Measurements from ENCODE around the gene GSG1.

DNA sequence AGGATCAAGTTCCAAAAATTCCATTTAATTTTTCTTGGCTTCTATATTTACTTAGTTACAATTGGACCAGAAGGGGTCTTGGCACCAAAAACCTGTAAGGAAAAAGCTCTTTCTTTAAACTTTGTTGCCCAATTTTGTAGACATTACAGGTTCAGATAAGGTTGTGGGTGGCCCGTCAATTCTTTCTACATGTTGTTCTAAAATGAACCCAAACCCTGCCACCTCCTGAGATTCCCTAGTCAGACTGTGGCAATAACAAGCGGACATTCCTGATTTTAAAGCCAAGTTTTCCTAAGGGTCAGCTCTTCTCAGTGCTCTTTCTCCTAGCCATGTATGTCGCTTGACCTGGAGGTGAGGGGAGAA lies 45.0 kb upstream of the GSG1 start:
- TF ChIP-seq, protein P1, sequence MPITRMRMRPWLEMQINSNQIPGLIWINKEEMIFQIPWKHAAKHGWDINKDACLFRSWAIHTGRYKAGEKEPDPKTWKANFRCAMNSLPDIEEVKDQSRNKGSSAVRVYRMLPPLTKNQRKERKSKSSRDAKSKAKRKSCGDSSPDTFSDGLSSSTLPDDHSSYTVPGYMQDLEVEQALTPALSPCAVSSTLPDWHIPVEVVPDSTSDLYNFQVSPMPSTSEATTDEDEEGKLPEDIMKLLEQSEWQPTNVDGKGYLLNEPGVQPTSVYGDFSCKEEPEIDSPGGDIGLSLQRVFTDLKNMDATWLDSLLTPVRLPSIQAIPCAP (CRISPR knock-in tag; IDR thresholded peaks at IDR 0.05) = no peak
- TF ChIP-seq, protein P2, sequence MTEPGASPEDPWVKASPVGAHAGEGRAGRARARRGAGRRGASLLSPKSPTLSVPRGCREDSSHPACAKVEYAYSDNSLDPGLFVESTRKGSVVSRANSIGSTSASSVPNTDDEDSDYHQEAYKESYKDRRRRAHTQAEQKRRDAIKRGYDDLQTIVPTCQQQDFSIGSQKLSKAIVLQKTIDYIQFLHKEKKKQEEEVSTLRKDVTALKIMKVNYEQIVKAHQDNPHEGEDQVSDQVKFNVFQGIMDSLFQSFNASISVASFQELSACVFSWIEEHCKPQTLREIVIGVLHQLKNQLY (CRISPR knock-in tag; IDR thresholded peaks at IDR 0.05) = no peak
- TF ChIP-seq CREB1 (CRISPR knock-in tag; IDR thresholded peaks at IDR 0.05) = no peak
- no peak for TF ChIP-seq CREM (CRISPR knock-in tag; IDR thresholded peaks at IDR 0.05)
- TF ChIP-seq, protein P3, sequence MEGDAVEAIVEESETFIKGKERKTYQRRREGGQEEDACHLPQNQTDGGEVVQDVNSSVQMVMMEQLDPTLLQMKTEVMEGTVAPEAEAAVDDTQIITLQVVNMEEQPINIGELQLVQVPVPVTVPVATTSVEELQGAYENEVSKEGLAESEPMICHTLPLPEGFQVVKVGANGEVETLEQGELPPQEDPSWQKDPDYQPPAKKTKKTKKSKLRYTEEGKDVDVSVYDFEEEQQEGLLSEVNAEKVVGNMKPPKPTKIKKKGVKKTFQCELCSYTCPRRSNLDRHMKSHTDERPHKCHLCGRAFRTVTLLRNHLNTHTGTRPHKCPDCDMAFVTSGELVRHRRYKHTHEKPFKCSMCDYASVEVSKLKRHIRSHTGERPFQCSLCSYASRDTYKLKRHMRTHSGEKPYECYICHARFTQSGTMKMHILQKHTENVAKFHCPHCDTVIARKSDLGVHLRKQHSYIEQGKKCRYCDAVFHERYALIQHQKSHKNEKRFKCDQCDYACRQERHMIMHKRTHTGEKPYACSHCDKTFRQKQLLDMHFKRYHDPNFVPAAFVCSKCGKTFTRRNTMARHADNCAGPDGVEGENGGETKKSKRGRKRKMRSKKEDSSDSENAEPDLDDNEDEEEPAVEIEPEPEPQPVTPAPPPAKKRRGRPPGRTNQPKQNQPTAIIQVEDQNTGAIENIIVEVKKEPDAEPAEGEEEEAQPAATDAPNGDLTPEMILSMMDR (IDR thresholded peaks at IDR 0.05) = no peak
- TF ChIP-seq, protein P4, sequence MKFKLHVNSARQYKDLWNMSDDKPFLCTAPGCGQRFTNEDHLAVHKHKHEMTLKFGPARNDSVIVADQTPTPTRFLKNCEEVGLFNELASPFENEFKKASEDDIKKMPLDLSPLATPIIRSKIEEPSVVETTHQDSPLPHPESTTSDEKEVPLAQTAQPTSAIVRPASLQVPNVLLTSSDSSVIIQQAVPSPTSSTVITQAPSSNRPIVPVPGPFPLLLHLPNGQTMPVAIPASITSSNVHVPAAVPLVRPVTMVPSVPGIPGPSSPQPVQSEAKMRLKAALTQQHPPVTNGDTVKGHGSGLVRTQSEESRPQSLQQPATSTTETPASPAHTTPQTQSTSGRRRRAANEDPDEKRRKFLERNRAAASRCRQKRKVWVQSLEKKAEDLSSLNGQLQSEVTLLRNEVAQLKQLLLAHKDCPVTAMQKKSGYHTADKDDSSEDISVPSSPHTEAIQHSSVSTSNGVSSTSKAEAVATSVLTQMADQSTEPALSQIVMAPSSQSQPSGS (CRISPR knock-in tag; IDR thresholded peaks at IDR 0.05; ENCODE audit: borderline replicate concordance, low read depth) = no peak
- TF ChIP-seq ZBTB21 (CRISPR knock-in tag; IDR thresholded peaks at IDR 0.05; ENCODE audit: borderline replicate concordance) = no peak
- TF ChIP-seq SMAD3 (CRISPR knock-in tag; IDR thresholded peaks at IDR 0.05; ENCODE audit: borderline replicate concordance) = no peak
- TF ChIP-seq, protein P5, sequence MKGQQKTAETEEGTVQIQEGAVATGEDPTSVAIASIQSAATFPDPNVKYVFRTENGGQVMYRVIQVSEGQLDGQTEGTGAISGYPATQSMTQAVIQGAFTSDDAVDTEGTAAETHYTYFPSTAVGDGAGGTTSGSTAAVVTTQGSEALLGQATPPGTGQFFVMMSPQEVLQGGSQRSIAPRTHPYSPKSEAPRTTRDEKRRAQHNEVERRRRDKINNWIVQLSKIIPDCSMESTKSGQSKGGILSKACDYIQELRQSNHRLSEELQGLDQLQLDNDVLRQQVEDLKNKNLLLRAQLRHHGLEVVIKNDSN (CRISPR knock-in tag; IDR thresholded peaks at IDR 0.05) = no peak
- TF ChIP-seq PRRX2 (CRISPR knock-in tag; IDR thresholded peaks at IDR 0.05) = no peak
- no peak for TF ChIP-seq ZNF219 (CRISPR knock-in tag; IDR thresholded peaks at IDR 0.05; ENCODE audit: borderline replicate concordance)
- TF ChIP-seq, protein P6, sequence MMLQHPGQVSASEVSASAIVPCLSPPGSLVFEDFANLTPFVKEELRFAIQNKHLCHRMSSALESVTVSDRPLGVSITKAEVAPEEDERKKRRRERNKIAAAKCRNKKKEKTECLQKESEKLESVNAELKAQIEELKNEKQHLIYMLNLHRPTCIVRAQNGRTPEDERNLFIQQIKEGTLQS (CRISPR knock-in tag; conservative IDR thresholded peaks at IDR 0.05) = no peak
- no peak for TF ChIP-seq TP53 (CRISPR knock-in tag; IDR thresholded peaks at IDR 0.05)
- no peak for TF ChIP-seq FOXK1 (CRISPR knock-in tag; IDR thresholded peaks at IDR 0.05)

Measured in WTC11 (cell line).